ENCODE data around the gene SLC35B1. TPM values are rescaled to one million over a fixed set of nuclear protein-coding genes. Genes with fewer than 3 reads are reported as not detected.

SLC35B1 gene
- total and polyA plus RNA-seq, 2 of the 4 experiments (the other 2 are of a cell fraction), result 66.4 to 86.2 TPM

GRCh38 chr17:49659661-49660382 is 47.9 kb downstream of the SLC35B1 start:
- Histone ChIP-seq H3K79me1 (ENCODE audit: low read depth in 1 of 2, low read length in 2 of 2) (peaks cover 26 to 51% of the 10 kb centered on the region in 2 experiments), H2BK20ac (ENCODE audit: low read depth, low read length) (no peak overlapping the region), H3K9ac (ENCODE audit: low read depth, low read length) (no peak overlapping the region), H3K23ac (ENCODE audit: low read depth, low read length) (no peak overlapping the region), H3K14ac (replicated peaks; ENCODE audit: low read depth, low read length) (no peak overlapping the region), H2BK15ac (ENCODE audit: low read depth, low read length) (no peak overlapping the region), H3K4me2 (ENCODE audit: low read depth, low read length) (no peak overlapping the region), H2AK5ac (ENCODE audit: low read depth, low read length) (no peak overlapping the region), H4K5ac (ENCODE audit: low read depth, low read length) (no peak overlapping the region), H3K4me3 (ENCODE audit: insufficient read depth, low read depth, low read length) (no peak overlapping the region), H2AFZ (replicated peaks; ENCODE audit: low read length, poor library complexity) (no peak overlapping the region), H3K4me1 (ENCODE audit: control insufficient read depth, insufficient read depth, low read length) (no peaks in the 10 kb centered on the region), H3K9me1 (ENCODE audit: insufficient read depth, low read length) (peaks cover 15% of the 10 kb centered on the region), H3K56ac (ENCODE audit: extremely low read depth, insufficient read depth, low read length) (no peak overlapping the region), H3K9me3 (ENCODE audit: control insufficient read depth, insufficient read depth, low read length) (no peaks in the 10 kb centered on the region), H3K27ac (ENCODE audit: insufficient read depth, low read length) (no peak overlapping the region), H3K27me3 (ENCODE audit: control insufficient read depth, insufficient read depth, low read length) (no peaks in the 10 kb centered on the region), H4K91ac (ENCODE audit: insufficient read depth, low read depth, low read length) (no peak overlapping the region), H4K8ac (ENCODE audit: low read depth in 2 of 2, low read length in 2 of 2) (no peak overlapping the region), H4K20me1 (ENCODE audit: insufficient read depth, low read length) (peaks cover 28% of the 10 kb centered on the region; the same call in 1 of the 2 replicates), H2BK5ac (ENCODE audit: low read depth, low read length, poor library complexity, severe bottlenecking) (no peak overlapping the region), H3K18ac (ENCODE audit: low read depth, low read length) (no peak overlapping the region), H3K36me3 (ENCODE audit: control insufficient read depth, insufficient read depth, low read length) (peaks cover 8% of the 10 kb centered on the region), H3K4ac (ENCODE audit: low read depth, low read length) (no peak overlapping the region), H2AK9ac (replicated peaks; ENCODE audit: low read depth, low read length, poor library complexity) (no peak overlapping the region), H2BK120ac (ENCODE audit: low read depth, low read length) (no peak overlapping the region)
- dilution Hi-C loops (cut with HindIII; ENCODE audit: low sequenced_read_pairs, unreplicated experiment) (no loop called here), in situ Hi-C loops (cut with MboI; ENCODE audit: low sequenced_read_pairs) (no loop called here), intact Hi-C loops (cut with micrococcal nuclease) (no loop called here)
- ATAC-seq (ENCODE audit: low read depth), result no peak
- TF ChIP-seq RAD21 (IDR thresholded peaks at IDR 0.05; ENCODE audit: low read length) (no peak), CEBPB (IDR thresholded peaks at IDR 0.05; ENCODE audit: low read depth, low read length) (no peak), SMC3 (IDR thresholded peaks at IDR 0.05; ENCODE audit: low read depth, low read length) (no peak), POLR2A (IDR thresholded peaks at IDR 0.05; ENCODE audit: low read depth, low read length) (no peak), NFE2L2 (IDR thresholded peaks at IDR 0.05; ENCODE audit: low read depth, low read length) (no peak), USF2 (IDR thresholded peaks at IDR 0.05; ENCODE audit: low read depth, low read length) (no peak)
- no peak for DNase-seq
- BruUV-seq (replicated peaks), result no TSS peak
- POLR2A ChIA-PET (ENCODE audit: unreplicated experiment), result no interaction called here
- WGBS, 2 experiments (ENCODE audit: extremely low coverage in 2 of 2, insufficient read length in 1 of 2), result 79 to 100% methylated on average over 1 to 2 of the region's 3 CpGs
- CTCF ChIA-PET, result no interaction called here
